HG02571 (cell line): ENCODE measurements around the gene ZNF814.
"Not testable (repeated sequence)": the region's sequence is repeated elsewhere in the genome, so short reads cannot be mapped to it uniquely, and the experiment has no call there.

Source experiments
- ATAC-seq: cut with Tn5 transposase; IDR thresholded peaks from one replicate; pipeline ENCODE4 v1.9.1; 2021; ENCODE audit warnings: mild to moderate bottlenecking, moderate library complexity; ENCODE audit not compliant: unreplicated experiment

ZNF814 gene

DNA sequence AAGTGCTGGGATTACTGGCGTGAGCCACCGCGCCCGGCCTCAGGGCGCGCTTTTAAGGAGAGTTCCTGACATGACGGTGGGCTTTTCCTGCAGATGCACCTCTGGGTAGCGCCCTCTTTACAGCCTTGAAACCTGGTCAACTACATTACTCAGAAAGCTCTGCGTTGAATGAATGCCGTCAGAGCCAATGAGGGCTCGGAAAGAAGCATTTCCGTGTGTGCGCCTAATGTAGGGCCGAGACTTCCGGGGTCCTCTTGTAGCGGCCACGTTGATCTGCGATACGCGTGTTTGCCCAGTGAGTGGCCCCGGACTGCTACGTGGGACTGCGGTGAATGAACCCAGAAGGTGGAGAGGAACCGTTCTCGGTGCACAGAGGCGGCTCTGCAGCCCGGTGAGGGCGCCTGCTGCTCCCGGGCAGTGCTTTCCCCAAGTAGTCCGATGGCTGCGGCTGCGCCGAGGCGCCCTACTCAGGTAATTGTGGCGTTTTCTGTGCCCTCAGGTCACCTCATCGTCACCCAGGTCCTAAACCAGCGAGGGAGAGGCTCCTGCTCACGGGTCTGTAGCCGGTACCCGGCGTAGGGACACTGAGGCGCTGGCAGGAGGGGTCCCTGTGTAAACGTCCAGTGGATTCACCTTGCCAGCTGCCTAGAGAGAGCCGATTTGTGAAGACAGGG is 69.2 kb downstream of the ZNF814 start:
- ATAC-seq: peak; percentile 74

DNA sequence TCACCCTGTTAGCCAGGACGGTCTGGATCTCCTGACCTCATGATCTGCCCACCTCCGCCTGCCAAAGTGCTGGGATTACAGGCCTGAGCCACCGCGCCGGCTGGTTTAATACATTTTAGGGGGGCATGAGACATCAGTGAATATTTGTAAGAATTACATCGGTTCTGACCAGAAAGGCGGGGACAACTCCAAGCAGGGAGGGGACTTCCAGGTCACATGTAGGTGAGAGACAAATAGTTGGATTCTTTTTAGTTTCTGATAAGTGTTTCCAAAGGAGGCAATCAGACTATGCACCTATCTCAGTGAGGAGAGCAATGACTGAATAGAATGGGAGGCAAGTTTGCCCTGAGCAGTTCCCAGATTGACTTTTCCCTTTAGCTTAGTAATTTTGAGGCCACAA is 70.5 kb downstream of the ZNF814 start:
- ATAC-seq: no peak

DNA sequence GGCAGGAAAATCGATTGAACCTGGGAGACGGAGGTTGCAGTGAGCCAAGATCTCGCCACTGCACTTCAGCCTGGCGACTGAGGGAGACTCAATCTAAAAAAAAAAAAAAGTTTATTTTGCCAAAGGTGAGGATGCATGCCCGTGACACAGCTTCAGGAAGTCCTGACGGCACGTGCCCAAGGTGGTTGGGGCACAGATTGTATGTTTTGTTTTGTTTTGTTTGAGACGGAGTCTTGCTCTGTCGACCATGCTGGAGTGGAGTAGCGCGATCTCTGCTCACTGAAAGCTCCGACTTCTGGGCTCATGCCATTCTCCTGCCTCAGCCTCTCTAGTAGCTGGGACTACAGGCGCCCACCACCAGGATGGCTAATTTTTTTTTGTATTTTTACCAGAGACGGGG is 70.9 kb downstream of the ZNF814 start:
- ATAC-seq: no peak

DNA sequence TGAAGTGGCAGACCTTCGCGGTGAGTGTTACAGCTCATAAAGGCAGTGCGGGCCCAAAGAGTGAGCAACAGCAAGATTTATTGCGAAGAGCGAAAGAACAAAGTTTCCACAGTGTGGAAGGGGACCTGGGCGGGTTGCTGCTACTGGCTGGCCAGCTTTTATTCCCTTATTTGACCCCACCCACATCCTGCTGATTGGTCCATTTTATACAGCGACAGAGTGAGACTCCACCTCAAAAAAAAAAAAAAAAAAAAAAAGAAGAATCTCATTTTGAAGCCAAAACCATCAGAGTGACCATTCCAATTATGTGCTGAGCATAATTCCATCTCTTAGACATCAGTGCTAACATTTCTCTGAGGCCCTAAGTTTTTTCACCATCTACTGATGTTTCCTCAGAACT is 72.2 kb downstream of the ZNF814 start:
- no peak for ATAC-seq

DNA sequence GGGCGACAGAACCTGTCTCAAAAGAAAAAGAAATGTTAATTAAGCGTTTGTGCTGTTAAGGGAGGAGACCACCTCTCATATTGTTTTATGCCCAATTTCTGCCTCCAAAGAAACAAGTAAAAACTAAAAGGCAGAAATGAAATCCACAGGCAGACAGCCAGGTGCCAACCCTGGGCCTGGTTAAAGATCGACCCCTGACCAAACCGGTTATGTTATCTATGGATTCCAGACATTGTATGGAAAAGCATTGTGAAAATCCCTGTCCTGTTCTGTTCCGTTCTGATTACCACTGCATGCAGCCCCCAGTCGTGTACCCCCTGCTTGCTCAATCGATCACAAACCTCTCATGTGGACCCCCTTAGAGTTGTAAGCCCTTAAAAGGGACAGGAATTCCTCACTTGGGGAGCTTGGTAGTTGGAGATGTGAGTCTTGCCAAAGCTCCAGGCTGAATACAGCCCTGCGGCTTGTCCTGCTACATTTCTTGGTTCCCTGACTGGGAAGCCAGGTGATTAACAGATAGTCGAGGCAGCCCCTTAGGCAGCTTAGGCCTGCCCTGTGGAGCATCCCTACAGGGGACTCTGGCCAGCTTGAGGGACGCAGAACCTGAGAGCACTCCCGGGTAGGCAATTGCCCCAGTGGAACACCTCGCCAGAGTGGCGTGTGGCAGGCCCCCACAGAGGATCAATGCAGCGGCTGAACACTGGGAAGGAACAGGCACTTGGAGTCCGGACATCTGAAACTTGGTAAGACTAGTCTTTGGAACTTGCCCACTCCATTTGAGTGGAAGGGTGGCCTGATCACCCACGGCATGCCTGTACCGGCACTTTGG is 73.4 kb downstream of the ZNF814 start:
- no peak for ATAC-seq

DNA sequence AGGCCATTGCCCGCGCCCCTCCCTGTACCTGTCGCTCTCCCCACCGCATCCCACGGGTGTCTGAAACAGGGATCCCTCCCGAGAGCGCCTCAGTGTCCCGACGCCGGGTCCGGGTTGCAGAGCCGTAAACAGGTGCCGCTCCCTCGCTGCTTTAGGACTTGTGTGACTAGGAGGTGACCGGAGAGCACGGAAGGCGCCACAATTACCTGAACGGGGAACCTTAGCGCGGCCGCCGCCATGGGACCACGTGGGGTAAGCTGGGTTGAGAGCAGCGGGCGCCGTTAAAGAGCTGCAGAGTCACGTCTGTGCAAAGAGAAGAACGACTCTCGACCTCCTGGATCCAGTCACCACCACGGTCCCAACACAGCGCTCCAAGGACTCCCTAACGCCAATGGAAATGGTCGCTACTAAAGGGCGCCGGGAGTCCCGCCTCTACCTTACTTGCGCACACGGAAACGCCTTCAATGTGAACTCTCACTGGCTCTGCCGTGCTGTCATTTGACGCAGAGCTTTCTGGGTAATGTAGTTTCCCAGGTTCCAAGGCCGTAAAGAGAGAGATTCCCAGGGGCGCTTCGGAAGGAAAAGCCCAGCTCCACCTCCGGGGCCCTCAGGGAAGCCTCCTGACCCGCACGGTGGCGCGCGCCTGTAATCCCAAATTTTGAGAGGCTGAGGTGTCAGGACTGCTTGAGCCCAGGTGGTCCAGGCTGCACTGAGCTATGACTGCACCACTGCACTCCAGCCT is 74.2 kb downstream of the ZNF814 start, which contains the start of gene ZNF552:
TSS of gene ZNF552 (minus strand) at position 409 of the 742 bp plus-strand sequence. CDS start at position 239, 170 bp downstream.
- no peak for ATAC-seq

DNA sequence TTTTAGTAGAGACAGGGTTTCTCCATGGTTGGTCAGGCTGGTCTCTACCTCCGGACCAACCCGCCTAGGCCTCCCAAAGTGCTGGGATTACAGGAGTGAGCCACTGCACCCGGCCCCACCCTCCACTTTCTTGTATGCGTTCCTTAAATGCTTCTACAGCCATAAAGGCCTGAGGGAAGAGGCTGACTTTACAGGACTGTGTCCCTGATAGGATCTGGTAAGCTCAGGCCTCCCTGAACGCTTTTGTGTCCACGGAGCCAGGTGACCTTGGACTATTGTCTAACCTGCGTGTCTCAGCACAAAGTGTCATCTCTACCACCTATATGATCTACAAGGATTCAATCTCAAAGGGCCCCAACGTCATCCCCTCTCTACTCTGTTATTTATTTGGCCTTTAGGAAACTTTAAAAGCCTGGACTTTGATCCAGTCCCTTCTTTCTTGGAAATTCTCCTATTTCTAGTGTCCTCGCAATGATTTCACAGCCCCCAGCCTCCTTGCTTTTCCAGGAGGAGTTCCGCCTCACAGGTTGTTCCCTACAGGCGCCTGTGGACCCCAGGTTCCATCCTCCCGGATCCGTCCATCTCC is 74.8 kb downstream of the ZNF814 start:
- no peak for ATAC-seq

DNA sequence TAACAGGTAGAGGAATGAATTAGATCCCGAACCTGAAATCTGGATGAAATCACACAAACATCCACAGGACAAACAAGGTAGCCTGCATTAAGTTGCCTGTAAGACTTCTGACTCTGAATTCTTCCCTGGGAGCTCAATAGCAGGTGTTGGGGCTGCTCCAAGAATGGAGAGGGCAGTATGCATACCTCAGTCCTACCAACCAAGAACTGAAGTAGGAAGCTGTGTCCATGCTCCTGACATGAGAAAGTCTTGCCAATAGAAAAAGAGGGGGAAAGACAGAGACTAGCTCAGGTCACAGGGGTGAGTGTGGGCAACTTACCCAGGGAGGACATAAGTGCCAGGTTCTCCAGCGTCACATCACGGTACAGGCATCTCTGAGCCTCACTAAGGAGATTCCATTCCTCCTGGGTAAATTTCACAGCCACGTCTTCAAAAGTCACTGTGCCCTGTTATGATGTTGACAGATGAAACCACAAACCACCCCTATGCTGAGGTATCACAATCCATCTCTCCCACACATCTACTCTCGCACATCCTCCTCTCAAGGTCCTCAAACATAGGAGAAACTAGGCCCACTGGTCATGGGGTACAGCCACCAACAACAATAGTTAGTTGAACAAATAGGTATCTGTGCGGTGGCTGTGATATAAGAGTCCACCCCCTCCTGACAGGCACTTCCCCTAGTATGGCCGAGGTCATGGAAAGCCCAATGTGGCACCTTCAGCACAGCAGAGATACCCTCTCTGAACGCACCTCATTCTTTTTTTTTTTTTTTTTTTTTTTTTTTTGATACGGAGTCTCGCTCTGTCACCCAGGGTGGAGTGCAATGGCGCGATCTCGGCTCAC is 75.6 kb downstream of the ZNF814 start:
- ATAC-seq: not testable (repeated sequence)

DNA sequence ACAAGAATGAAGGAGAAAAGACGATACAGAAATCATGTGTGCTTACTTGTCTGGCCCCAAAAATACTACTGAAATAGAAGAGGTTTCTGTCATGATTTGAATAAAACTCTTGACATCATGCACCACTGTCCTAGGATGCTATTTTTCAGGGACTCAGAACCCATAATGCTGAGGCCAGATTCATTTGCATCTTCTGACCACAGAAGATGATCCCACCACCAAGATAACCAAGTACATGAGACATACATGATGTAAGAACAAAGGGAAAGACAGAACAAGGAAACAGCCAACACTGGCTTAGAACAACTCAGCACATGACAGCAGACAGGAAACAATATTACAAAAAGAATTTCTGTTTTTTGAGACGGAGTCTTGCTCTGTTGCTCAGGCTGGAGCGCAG is 76.6 kb downstream of the ZNF814 start:
- no peak for ATAC-seq

DNA sequence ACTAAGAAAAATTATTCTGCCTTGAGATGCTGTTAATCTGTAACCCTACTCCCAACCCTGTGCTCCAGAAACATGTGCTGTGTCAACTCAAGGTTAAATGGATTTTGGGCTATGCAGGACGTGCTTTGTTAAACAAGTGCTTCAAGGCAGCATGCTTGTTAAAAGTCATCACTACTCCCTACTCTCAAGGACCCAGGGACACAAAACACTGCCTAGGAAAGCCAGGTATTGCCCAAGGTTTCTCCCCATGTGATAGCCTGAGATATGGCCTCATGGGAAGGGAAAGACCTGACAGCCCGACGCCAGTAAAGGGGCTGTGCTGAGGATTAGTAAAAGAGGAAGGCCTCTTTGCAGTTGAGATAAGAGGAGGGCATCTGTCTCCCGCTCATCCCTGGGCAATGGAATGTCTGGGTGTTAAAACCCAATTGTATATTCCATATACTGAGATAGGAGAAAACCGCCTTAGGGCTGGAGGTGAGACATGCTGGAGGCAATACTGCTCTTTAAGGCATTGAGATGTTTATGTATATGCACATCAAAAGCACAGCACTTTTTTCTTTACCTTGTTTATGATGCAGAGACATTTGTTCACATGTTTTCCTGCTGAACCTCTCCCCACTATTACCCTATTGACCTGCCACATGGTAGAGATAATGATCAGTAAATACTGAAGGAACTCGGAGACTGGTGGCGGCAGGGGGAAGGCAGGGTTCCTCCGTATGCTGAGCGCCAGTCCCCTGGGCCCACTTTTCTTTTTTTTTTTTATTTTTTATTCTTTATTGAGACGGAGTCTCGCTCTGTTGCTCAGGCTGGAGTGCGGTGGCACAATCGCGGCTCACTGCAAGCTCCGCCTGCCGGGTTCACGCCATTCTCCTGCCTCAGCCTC is 78.2 kb downstream of the ZNF814 start:
- ATAC-seq: not testable (repeated sequence)

DNA sequence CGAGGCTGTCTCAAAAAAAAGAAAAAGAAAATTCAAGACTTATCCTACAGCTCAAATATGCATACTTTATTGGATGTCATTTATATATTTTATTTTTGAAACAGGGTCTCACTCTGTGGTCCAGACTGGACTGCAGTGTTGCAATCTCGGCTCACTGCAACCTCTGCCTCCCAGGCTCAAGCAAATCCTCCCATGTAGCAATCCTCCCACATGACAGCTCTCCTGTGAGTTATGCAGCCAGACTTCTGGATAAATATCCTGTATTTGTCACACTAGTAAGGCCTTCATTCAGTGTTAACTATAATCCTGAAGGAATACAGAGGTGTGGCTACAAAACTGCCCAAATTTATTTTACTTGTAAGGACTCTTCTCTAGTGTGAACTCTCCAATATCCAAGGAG is 81.3 kb downstream of the ZNF814 start:
- no peak for ATAC-seq

DNA sequence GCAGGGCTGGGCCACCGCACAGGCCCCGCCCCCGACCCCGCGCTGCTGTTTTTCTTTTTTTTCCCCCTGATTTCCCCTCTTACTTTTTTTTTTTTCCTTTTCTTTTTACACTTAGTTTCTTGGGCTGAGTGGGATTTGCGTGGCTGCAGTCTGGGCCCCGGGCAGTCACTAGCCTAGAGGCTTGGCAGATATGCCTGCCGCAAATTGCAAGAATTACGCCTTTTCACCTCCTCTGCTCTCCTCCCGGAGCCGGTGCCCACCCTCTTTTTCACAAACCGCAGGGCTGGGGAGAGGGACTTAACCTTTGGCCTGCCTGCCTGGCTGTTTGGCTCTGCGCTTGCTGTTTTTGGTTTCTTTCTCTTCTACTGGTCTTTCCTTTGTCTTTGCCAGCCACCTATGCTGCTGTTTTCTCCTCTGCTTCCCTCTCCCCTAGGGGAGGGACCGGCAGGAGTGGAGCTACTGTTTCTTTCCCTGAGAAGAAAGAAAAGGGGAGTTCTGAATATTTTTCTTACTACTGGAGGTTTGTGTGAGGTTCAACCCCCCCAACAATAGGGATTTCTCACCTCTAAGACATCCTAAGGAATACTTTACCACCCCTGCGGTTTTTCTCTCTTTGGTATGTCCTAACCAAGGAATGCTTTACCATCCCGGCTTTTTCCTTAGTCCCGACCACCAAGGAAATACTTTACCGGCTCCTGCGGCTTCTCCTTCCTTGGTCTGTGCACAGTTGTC is 85.1 kb downstream of the ZNF814 start:
- no peak for ATAC-seq

DNA sequence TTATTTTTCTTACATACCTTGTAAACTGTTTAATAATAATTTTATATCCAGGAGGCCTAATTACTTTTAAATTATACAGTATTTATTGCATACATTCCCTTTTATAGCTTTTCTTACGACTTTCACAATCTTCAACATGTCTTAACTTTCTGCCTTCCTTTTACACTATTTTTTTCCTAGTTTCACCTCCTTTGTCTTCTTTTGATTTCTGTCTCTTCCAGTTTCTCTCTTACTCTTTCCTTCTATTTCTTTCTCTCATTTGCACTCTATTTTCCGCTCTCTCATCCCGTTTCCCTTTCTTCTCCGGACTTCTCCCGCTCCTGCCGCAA is 85.6 kb downstream of the ZNF814 start:
- no peak for ATAC-seq

DNA sequence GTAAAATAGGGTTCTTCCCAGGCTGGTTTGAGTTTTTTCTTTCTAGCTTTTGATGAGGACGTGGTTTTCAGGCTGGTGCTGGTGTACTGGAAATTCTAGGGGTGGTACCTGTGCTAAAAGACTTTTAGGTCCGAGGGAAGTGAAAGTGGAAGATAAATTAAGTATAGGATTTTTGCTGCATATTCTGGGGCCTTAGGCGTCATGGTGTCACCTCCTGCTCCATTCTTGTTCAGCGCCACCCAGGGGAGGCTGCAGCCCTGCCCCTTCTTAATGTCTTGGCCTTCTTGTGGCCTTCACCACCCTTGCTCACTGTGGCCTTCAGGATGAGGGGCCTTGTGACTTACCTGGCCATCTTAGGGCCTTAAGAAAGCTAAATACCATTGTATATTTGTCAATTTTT is 86.6 kb downstream of the ZNF814 start:
- ATAC-seq: no peak

DNA sequence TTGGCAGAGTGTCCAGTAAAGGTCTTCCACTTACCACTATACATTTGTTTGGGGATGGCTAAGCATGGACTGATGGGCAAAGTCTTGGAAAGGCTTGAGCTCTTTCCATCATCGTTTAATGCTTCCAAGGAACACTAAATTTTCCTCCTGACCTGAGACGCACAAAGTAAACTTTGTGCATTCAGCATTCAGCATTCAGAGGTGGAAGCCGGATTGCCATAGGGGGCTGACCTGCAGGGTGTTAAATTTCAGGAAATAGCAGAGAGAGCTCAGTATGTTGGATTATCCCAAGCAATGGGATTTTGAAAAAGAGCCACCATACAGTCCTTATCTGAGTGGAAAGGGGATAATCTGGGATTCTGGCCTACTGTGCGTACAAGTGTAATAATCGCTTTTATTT is 88.1 kb downstream of the ZNF814 start:
- ATAC-seq: no peak
